PC-3 (cell line): ENCODE measurements around the gene SPACA9.

ENCODE experiments used
- EZH2 ChIP-seq: fragments of 300-600 bp; sonication (generic); IDR thresholded peaks from one replicate; pipeline ENCODE4 v1.6.1; 2017; ENCODE audit warnings: antibody characterized with exemption, mild to moderate bottlenecking, low read length; ENCODE audit not compliant: unreplicated experiment
- EZH2phosphoT487 ChIP-seq: fragments of 300-600 bp; sonication (generic); IDR thresholded peaks from 2 replicates; pipeline ENCODE4 v1.6.1; 2018; ENCODE audit warnings: mild to moderate bottlenecking, antibody characterized with exemption, low read length, borderline replicate concordance
- TF ChIP-seq, protein P1 (sequence below): fragments of 300-600 bp; sonication (generic); conservative IDR thresholded peaks from 2 replicates; pipeline ENCODE4 v1.5.1; 2017; ENCODE audit warnings: antibody characterized with exemption, low read depth, mild to moderate bottlenecking, low read length

DNA sequence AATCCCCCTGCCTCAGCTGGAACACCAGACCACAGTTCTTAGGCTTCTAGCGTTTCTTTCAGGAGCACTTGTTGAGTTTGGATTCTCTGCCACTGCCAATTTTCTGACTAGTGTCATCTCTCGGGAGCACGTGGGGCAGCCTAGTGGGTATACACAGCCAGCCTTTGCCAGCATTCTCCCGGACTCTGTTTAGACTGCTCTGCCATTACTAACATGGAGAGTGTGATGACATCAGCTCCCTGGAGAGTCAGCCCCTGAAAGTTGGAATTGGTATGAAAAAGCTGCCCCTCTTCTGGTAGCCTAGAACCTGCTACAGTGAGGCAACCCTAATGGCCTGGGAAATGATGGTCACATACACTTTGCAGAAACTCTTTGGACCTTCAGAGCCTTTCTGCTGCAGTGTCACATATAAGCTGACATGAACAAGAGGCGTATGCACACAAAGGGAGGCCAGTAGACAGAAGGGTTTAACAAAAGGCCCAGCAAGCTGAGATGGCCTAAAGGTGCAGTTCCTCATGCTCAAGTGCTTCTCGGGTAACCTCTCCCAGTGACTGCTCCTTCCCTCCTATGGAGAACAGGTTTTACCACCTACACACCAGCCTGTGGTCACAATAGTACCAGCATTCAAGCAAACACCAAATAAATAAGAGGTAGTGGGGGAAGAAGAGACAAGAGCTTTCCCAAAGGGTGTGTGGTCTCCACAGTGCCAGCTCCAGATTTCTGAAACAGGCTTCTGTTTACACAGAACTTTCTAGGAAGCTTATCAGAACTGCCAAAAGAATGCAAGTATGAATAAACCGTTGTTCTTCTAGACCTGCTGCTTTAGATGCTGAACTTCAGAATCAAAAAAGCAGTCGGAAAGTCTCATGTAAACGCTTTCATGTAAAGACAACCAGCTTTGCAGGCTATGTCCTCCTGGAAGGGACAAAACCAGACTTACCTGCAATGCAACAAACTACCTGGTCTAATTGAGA, 16.5 kb downstream of the SPACA9 start:
- no peak for TF ChIP-seq EZH2phosphoT487
- TF ChIP-seq, protein P1, sequence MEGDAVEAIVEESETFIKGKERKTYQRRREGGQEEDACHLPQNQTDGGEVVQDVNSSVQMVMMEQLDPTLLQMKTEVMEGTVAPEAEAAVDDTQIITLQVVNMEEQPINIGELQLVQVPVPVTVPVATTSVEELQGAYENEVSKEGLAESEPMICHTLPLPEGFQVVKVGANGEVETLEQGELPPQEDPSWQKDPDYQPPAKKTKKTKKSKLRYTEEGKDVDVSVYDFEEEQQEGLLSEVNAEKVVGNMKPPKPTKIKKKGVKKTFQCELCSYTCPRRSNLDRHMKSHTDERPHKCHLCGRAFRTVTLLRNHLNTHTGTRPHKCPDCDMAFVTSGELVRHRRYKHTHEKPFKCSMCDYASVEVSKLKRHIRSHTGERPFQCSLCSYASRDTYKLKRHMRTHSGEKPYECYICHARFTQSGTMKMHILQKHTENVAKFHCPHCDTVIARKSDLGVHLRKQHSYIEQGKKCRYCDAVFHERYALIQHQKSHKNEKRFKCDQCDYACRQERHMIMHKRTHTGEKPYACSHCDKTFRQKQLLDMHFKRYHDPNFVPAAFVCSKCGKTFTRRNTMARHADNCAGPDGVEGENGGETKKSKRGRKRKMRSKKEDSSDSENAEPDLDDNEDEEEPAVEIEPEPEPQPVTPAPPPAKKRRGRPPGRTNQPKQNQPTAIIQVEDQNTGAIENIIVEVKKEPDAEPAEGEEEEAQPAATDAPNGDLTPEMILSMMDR, result no peak
- TF ChIP-seq EZH2, result no peak
